ENCODE measurements around the gene SEPTIN10. TPM values are rescaled to one million over a fixed set of nuclear protein-coding genes. Genes with fewer than 3 reads are reported as not detected.

SEPTIN10 gene
- total RNA-seq, 2 donors from 2014 or later, result 41.5 to 69.8 TPM

- no peaks in the 10 kb centered on the region for H3K4me1 ChIP-seq
- no peak overlapping the region for H3K27ac ChIP-seq
- no peak for DNase-seq
- no peak for TF ChIP-seq CTCF (IDR thresholded peaks at IDR 0.05)
- H3K9me3 ChIP-seq, result no peaks in the 10 kb centered on the region
- intact Hi-C loops (cut with DNase I), result no loop called here
- no peaks in the 10 kb centered on the region for H3K27me3 ChIP-seq
- H3K9ac ChIP-seq (ENCODE audit: low read depth in 2 of 2, low read length in 2 of 2), result no peak overlapping the region
- H3K36me3 ChIP-seq, result no peaks in the 10 kb centered on the region
- H3K4me3 ChIP-seq, result no peak overlapping the region
These were observed 58.3 kb downstream of the SEPTIN10 start for GRCh38 chr2:109555346-109555900.

- TF ChIP-seq CTCF (IDR thresholded peaks at IDR 0.05), result no peak
- no peaks in the 10 kb centered on the region for H3K36me3 ChIP-seq
- no peak overlapping the region for H3K9ac ChIP-seq (ENCODE audit: low read depth in 2 of 2, low read length in 2 of 2)
- no peak overlapping the region for H3K27ac ChIP-seq
- no peak overlapping the region for H3K4me3 ChIP-seq
- no peaks in the 10 kb centered on the region for H3K9me3 ChIP-seq
- H3K4me1 ChIP-seq, result no peaks in the 10 kb centered on the region
- no peak for DNase-seq
- intact Hi-C loops (cut with DNase I), result no loop called here
- no peaks in the 10 kb centered on the region for H3K27me3 ChIP-seq
These were observed 59.0 kb downstream of the SEPTIN10 start for GRCh38 chr2:109554758-109555157.

GRCh38 chr2:109549016-109549590 is 64.7 kb downstream of the SEPTIN10 start:
- no peaks in the 10 kb centered on the region for H3K27me3 ChIP-seq
- no peak for DNase-seq
- intact Hi-C loops (cut with DNase I), result loop anchor here (5.0 to 10.0 kb wide), 2 partner anchors 166 to 183 kb away; no protein-coding TSS in a partner anchor
- no peak overlapping the region for H3K9ac ChIP-seq (ENCODE audit: low read depth in 2 of 2, low read length in 2 of 2)
- H3K4me1 ChIP-seq, result no peaks in the 10 kb centered on the region
- no peak for TF ChIP-seq CTCF (IDR thresholded peaks at IDR 0.05)
- no peak overlapping the region for H3K4me3 ChIP-seq
- no peak overlapping the region for H3K27ac ChIP-seq
- no peaks in the 10 kb centered on the region for H3K9me3 ChIP-seq
- no peaks in the 10 kb centered on the region for H3K36me3 ChIP-seq

- TF ChIP-seq CTCF (IDR thresholded peaks at IDR 0.05), result no peak
- H3K36me3 ChIP-seq, result no peaks in the 10 kb centered on the region
- intact Hi-C loops (cut with DNase I), result loop anchor here (5.0 to 10.0 kb wide), 2 partner anchors 168 to 185 kb away; no protein-coding TSS in a partner anchor
- H3K27me3 ChIP-seq, result no peaks in the 10 kb centered on the region
- no peak overlapping the region for H3K9ac ChIP-seq (ENCODE audit: low read depth in 2 of 2, low read length in 2 of 2)
- H3K9me3 ChIP-seq, result no peaks in the 10 kb centered on the region
- no peaks in the 10 kb centered on the region for H3K4me1 ChIP-seq
- H3K4me3 ChIP-seq, result no peak overlapping the region
- H3K27ac ChIP-seq, result no peak overlapping the region
- DNase-seq, result no peak
These were observed 66.5 kb downstream of the SEPTIN10 start for GRCh38 chr2:109547280-109547679.

- no peak overlapping the region for H3K27ac ChIP-seq
- no peaks in the 10 kb centered on the region for H3K9me3 ChIP-seq
- no peaks in the 10 kb centered on the region for H3K27me3 ChIP-seq
- no peak overlapping the region for H3K4me3 ChIP-seq
- peak; percentile 73 for DNase-seq
- intact Hi-C loops (cut with DNase I), result loop anchor here (5.0 to 10.0 kb wide), 2 partner anchors 169 to 186 kb away; no protein-coding TSS in a partner anchor
- peak; percentile 71 for TF ChIP-seq CTCF (IDR thresholded peaks at IDR 0.05)
- no peak overlapping the region for H3K9ac ChIP-seq (ENCODE audit: low read depth in 2 of 2, low read length in 2 of 2)
- no peaks in the 10 kb centered on the region for H3K36me3 ChIP-seq
- H3K4me1 ChIP-seq, result no peaks in the 10 kb centered on the region
These were observed 67.7 kb downstream of the SEPTIN10 start for GRCh38 chr2:109545828-109546713.

All from colonic mucosa (tissue), 4 donors.